CD4-positive, alpha-beta T cell treated with Interleukin-17A for 4 hours (primary cell): ENCODE measurements around the gene KMT5B.

Experiments used
- DNase-seq: peaks from one replicate; pipeline ENCODE4 v3.0.0-alpha.2; 2020; ENCODE audit warnings: mixed read lengths

KMT5B gene

GRCh38 chr11:68116974-68117373 is 96.1 kb downstream of the KMT5B start:
- no peak for DNase-seq

GRCh38 chr11:68116126-68116525 is 97.0 kb downstream of the KMT5B start:
- no peak for DNase-seq

DNA sequence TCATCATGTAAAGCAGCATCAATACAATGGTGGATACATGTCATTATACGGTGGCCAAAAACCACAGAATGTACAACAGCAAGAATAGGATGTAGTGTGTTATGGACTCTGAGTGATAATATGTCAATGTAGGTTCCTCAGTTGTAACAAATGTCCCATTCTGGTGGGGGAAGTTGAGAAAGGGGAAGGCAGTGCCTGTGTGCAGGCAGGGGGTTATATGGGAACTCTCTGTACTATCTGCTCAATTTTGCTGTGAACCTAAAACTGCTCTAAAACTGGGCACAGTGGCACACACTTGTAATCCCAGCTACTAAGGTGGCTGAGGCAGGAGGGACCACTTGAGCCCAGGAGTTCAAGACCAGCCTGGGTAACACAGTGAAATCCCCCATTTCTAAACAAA is 97.8 kb downstream of the KMT5B start:
- no peak for DNase-seq

- DNase-seq, result no peak
These were observed 99.1 kb downstream of the KMT5B start for GRCh38 chr11:68113986-68114385.

GRCh38 chr11:68107689-68108088 is 105.4 kb downstream of the KMT5B start:
- DNase-seq, result no peak

GRCh38 chr11:68106165-68106940 is 106.7 kb downstream of the KMT5B start:
- DNase-seq, result no peak
